Esophagus squamous epithelium (tissue), 5 donors: ENCODE data around the gene NPHP4. TPM values are rescaled to one million over a fixed set of nuclear protein-coding genes. Genes with fewer than 3 reads are reported as not detected.

ENCODE experiments used
- DNase-seq: peaks from one replicate; lab custom pipeline; 2025; lab: John Stamatoyannopoulos, UW
- H3K27ac ChIP-seq, 4 donors: fragments of 200-600 bp; sonication (generic); one replicate each; pipeline ENCODE4 v1.5.1; 2016 to 2019; ENCODE audit warnings: mild to moderate bottlenecking in 1 of 4
- H3K27me3 ChIP-seq, 4 donors: fragments of 200-600 bp; sonication (generic); 1 replicate in 3 of 4; 2 replicates in 1 of 4; pipeline versions ENCODE4 v1.5.1 to v1.6.0; 2017 to 2021; ENCODE audit warnings: antibody characterized with exemption in 1 of 4
- H3K36me3 ChIP-seq, 3 donors: fragments of 200-600 bp; sonication (generic); one replicate each; pipeline ENCODE4 v1.5.1; 2016 to 2019
- H3K4me1 ChIP-seq, 3 donors: fragments of 200-600 bp; sonication (generic); one replicate each; pipeline ENCODE4 v1.5.1; 2017 to 2019
- H3K4me3 ChIP-seq, 4 donors: fragments of 200-600 bp; sonication (generic); 1 replicate in 3 of 4; 2 replicates in 1 of 4; pipeline ENCODE4 v1.5.1; 2016 to 2019; ENCODE audit warnings: mild to moderate bottlenecking in 2 of 4, moderate library complexity in 1 of 4
- H3K9me3 ChIP-seq, 3 donors: fragments of 200-600 bp; sonication (generic); one replicate each; pipeline ENCODE4 v1.5.1; 2016 to 2019
- POLR2A ChIP-seq, 4 donors: fragments of 450-650 bp; IDR thresholded peaks; one replicate each; pipeline ENCODE4 v1.6.1; 2017; ENCODE audit warnings: antibody characterized with exemption in 4 of 4, mild to moderate bottlenecking in 4 of 4, moderate library complexity in 3 of 4
- WGBS, 2 donors: methylation state at CpG; one replicate each; pipeline ENCODE4 v1.1.5; 2018; 5-methylcytosine and 5-hydroxymethylcytosine counted together
- intact Hi-C: fragments of 100-400 bp; cut with DNase I; formaldehyde crosslinking; loops from one replicate; pipeline ENCODE4 v1.15.0; 2022
- total RNA-seq, 4 donors: library from RNA; depleted of rRNA; stranded (reverse); fragments of >200 nt; gene quantifications; one replicate each; pipeline ENCODE4 v1.1.0, GENCODE V29; 2016
- TF ChIP-seq, protein P1 (sequence below), 6 experiments: fragments of 450-650 bp in 4 of 6; fragments of 200-600 bp in 2 of 6; sonication (generic) in 2 of 6; IDR thresholded peaks; one replicate each; pipeline ENCODE4 v1.5.1; 2016 to 2019; ENCODE audit warnings: antibody characterized with exemption in 6 of 6, mild to moderate bottlenecking in 4 of 6, moderate library complexity in 4 of 6
- donor health status: DM: yes; HTN: yes; CAD: no.

Gene NPHP4
- total RNA-seq, 4 donors from 2014 or later: 2.4 to 8.8 (median 5.3) TPM

DNA sequence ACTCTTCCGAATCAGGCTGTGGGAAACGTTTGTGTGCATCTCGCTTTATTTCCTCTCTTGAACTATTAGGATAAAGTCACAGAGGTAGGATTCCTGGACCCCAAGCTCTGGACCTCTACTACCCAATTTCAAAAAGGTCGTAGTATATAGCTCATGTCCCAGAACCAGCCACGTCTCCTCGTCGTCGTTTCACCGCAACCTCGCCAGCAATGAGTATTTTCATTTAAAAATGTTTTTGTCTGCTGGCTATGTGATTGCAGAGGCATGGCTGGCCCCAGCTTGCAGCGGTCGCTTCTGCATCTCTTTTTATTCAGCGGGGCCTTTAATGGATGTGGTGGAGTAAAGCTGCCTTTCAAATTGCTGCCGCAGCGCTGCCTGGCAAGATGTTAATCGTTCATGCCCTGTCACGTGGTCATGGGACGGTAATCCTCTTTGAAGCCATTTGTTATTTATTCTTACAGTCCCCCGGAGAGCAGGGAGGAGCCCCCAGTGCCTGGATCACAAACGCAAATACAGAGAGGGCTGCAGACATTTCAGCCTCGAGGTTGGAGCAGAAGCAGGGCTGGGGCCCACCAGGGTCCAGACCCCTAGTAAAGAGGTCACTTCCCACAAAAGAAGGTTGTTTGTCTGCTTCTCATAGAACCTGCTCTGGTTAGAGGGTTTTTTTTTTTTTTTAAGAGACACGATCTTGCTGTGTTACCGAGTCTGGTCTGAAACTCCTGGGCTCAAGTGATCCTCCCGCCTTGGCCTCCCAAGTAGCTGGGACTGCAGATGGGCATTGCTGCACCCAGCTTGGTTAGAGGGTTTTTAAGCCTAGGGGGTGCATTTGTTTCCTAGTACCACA is 11.6 kb upstream of the NPHP4 start:
- WGBS, 2 donors: 78 to 80% methylated on average over 24 of the region's 24 CpGs
- TF ChIP-seq, protein P1, sequence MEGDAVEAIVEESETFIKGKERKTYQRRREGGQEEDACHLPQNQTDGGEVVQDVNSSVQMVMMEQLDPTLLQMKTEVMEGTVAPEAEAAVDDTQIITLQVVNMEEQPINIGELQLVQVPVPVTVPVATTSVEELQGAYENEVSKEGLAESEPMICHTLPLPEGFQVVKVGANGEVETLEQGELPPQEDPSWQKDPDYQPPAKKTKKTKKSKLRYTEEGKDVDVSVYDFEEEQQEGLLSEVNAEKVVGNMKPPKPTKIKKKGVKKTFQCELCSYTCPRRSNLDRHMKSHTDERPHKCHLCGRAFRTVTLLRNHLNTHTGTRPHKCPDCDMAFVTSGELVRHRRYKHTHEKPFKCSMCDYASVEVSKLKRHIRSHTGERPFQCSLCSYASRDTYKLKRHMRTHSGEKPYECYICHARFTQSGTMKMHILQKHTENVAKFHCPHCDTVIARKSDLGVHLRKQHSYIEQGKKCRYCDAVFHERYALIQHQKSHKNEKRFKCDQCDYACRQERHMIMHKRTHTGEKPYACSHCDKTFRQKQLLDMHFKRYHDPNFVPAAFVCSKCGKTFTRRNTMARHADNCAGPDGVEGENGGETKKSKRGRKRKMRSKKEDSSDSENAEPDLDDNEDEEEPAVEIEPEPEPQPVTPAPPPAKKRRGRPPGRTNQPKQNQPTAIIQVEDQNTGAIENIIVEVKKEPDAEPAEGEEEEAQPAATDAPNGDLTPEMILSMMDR (IDR thresholded peaks at IDR 0.05): no peak
- TF ChIP-seq POLR2A (IDR thresholded peaks at IDR 0.05): no peak
- H3K36me3 ChIP-seq: no peaks in the 10 kb centered on the region

DNA sequence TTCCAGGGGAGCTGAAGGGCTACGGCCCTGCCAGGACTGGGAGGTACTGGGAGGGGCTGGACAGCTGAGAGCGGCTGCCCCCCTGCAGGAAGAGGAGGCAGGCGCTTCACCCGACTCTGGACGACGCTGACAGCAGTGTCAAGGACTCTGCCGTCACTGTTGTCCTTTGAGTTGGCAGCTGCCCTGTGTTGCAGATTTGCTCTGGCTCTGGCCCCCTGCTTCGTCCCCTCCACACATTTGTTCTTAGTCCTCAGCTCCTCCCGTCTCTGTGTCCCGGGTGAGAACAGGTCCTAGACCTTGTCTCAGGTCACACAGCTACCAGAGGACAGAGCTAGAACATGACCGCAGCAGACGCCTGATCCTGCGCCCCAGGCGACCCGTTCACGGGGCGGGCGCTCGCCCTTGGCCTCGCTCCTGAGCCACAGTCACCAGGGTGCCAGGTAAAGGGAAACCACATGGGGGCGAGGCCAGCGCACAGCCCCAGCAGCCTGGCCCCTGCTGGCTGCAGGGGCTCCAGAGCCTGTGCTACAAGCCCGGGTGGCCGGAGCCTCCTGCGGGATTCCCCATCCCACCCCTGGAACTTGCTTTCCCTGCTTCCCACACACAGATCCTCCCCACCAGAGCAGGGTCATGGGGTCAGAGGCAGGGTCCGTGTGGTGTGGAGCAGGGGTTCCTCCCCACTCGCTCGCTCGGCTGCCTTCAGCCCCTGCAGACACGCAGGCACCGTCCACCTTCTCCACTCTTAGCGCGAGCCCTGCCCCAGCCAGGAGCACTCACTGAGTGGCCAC is 10.7 kb upstream of the NPHP4 start:
- 81 to 90% methylated on average over 9 to 14 of the region's 33 CpGs for WGBS, 2 donors
- Histone ChIP-seq H3K27ac (no peak overlapping the region), H3K4me3 (no peak overlapping the region), H3K4me1 (no peaks in the 10 kb centered on the region), H3K36me3 (no peaks in the 10 kb centered on the region), H3K27me3 (peaks cover 0 to 22% (median 0%) of the 10 kb centered on the region in 4 donors), H3K9me3 (no peaks in the 10 kb centered on the region)
- TF ChIP-seq, protein P1 (IDR thresholded peaks at IDR 0.05): no peak
- no peak for TF ChIP-seq POLR2A (IDR thresholded peaks at IDR 0.05)
- no peak for DNase-seq
- intact Hi-C loops: no loop called here

More for the DNA sequence above, 11.6 kb upstream of the NPHP4 start:
- Histone ChIP-seq H3K4me1 (no peaks in the 10 kb centered on the region), H3K27ac (no peak overlapping the region), H3K27me3 (peaks cover 0 to 22% (median 0%) of the 10 kb centered on the region in 4 donors), H3K9me3 (no peaks in the 10 kb centered on the region), H3K4me3 (no peak overlapping the region)
- intact Hi-C loops: no loop called here
- DNase-seq: no peak

DNA sequence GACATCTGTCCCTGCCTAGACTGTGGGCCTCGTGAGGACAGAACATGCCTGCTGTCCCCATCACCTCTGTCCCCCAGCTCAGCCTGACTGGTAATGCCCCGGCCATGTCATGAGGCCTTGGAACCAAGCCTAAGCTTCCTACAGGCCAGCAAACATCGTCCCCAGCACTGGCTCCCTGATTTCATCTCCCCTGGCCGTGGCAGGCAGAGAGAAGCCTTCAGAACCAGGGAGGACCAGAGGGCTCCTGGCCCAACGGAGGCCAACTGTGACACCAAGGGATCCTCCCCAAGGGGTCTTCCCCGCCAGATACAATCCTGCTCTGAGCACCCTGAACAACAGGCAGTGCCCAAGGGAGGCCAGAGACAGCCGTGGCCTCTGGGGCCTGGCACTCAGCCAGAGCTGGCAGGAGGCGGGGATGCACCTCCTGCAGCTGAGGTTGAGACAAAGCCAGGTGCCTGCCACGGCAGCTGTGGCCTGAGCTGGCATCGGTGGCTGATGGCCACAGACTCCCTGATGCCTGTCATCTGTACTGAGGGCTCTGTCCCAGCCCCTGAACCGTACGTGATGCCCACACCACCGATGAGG is 9.9 kb upstream of the NPHP4 start:
- intact Hi-C loops: no loop called here
- no peak overlapping the region for H3K4me3 ChIP-seq
- no peak overlapping the region for H3K27ac ChIP-seq
- no peak for TF ChIP-seq POLR2A (IDR thresholded peaks at IDR 0.05)
- TF ChIP-seq, protein P1 (IDR thresholded peaks at IDR 0.05): no peak
- WGBS, 2 donors: 73 to 100% methylated on average over 1 to 2 of the region's 13 CpGs
- no peaks in the 10 kb centered on the region for H3K36me3 ChIP-seq
- peaks cover 0 to 18% (median 0%) of the 10 kb centered on the region in 4 donors for H3K27me3 ChIP-seq
- no peaks in the 10 kb centered on the region for H3K9me3 ChIP-seq
- H3K4me1 ChIP-seq: no peaks in the 10 kb centered on the region
- DNase-seq: no peak

DNA sequence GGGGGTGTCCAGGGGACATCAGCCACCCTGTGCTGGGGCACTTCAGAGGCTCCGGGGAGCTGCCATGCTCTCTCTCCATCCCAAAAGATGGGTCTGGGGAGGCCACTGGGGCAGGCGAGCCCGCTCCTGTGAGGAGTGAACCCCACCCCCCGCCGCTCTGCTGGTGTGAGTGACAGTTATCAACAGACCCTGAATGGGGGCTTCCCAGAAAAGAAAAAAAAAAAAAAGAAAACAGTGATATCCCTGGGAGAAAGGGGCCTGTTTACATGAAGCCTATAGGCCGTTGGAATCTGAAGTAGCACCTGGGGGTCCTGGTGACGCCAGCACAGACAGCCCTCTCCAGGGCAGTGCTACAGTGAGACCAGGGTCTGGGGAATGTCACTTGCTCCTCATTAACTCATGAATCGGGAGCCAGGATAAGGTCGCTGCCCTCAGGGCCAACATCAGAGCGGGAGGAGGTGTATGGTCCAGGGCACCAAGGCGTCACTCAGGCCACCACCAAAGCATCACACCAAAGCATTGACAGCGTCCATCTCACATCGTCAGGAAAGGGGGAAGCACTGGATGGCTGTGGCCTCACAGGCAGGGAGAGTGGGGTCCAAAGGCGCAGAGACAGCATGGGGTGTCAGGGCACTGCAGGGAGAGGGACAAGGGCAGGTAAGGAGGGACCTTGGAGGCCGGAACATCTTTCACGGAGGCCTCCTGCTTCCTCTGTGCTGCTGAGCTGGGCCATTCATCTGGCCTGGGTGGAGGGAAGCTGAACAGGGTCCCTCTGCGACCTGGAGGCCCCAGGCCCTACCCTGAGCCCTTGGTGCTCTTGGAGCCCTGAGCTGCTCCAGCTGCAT is 8.4 kb upstream of the NPHP4 start:
- TF ChIP-seq POLR2A (IDR thresholded peaks at IDR 0.05): no peak
- TF ChIP-seq, protein P1 (IDR thresholded peaks at IDR 0.05): no peak
- intact Hi-C loops: no loop called here
- Histone ChIP-seq H3K27me3 (peaks cover 0 to 14% (median 0%) of the 10 kb centered on the region in 4 donors), H3K36me3 (no peaks in the 10 kb centered on the region), H3K27ac (no peak overlapping the region), H3K4me1 (no peaks in the 10 kb centered on the region), H3K9me3 (no peaks in the 10 kb centered on the region), H3K4me3 (no peak overlapping the region)
- 85 to 87% methylated on average over 12 to 13 of the region's 17 CpGs for WGBS, 2 donors
- DNase-seq: no peak
